Neuronal stem cell (in vitro differentiated cells): ENCODE data around the gene BCAS1.
A peak's percentile ranks its signal among the peaks of the same experiment; 100 is the strongest.

Source experiments
- DNase-seq: peaks from one replicate; pipeline ENCODE4 v3.0.0-alpha.2; 2013; ENCODE audit warnings: low spot score
- H2AFZ ChIP-seq: one replicate; pipeline ENCODE4 v1.6.1; 2013; ENCODE audit warnings: mild to moderate bottlenecking, low read length, inconsistent platforms
- H2AK5ac ChIP-seq: 2 replicates; pipeline ENCODE4 v1.6.1; 2013; ENCODE audit warnings: low read depth, mild to moderate bottlenecking, inconsistent platforms, low read length, moderate library complexity, mixed read lengths
- H2BK120ac ChIP-seq: 2 replicates; pipeline ENCODE4 v1.6.1; 2013; ENCODE audit warnings: low read depth, mild to moderate bottlenecking, inconsistent platforms, low read length, moderate library complexity, mixed read lengths
- H2BK12ac ChIP-seq: one replicate; pipeline ENCODE4 v1.6.1; 2013; ENCODE audit warnings: low read length, inconsistent platforms
- H2BK15ac ChIP-seq: 2 replicates; pipeline ENCODE4 v1.6.1; 2013; ENCODE audit warnings: mild to moderate bottlenecking, low read length, inconsistent platforms, mixed read lengths
- H2BK5ac ChIP-seq: one replicate; pipeline ENCODE4 v1.6.1; 2013; ENCODE audit warnings: inconsistent platforms, mild to moderate bottlenecking, low read length, moderate library complexity
- H3K14ac ChIP-seq: one replicate; pipeline ENCODE4 v1.6.1; 2013; ENCODE audit warnings: low read length, inconsistent platforms
- H3K18ac ChIP-seq: 2 replicates; pipeline ENCODE4 v1.6.1; 2013; ENCODE audit warnings: low read length, inconsistent platforms
- H3K23ac ChIP-seq: 2 replicates; pipeline ENCODE4 v1.6.1; 2013; ENCODE audit warnings: low read depth, mild to moderate bottlenecking, mixed read lengths, low read length, inconsistent platforms; ENCODE audit not compliant: poor library complexity
- H3K27ac ChIP-seq: replicated peaks from 3 replicates; pipeline ENCODE4 v1.5.1; 2013; ENCODE audit warnings: low read length, inconsistent platforms
- H3K27me3 ChIP-seq, 3 experiments: 2 replicates each; pipeline ENCODE4 v1.6.1; 2013; ENCODE audit warnings: low read length in 3 of 3, mild to moderate bottlenecking in 2 of 3, inconsistent platforms in 1 of 3, low read depth in 1 of 3, mixed read lengths in 1 of 3, moderate library complexity in 1 of 3; ENCODE audit not compliant: control insufficient read depth in 3 of 3, insufficient read depth in 3 of 3
- H3K36me3 ChIP-seq, 2 donors: replicated peaks in 1 of 2; 2 replicates each; pipeline ENCODE4 v1.6.1; 2013; ENCODE audit warnings: low read length in 2 of 2; ENCODE audit not compliant: control insufficient read depth in 2 of 2, insufficient read depth in 2 of 2
- H3K4ac ChIP-seq: 2 replicates; pipeline ENCODE4 v1.6.1; 2013; ENCODE audit warnings: inconsistent platforms, mild to moderate bottlenecking, low read length, moderate library complexity
- H3K4me1 ChIP-seq, 2 donors: 1 replicate in 1 of 2; 2 replicates in 1 of 2; pipeline ENCODE4 v1.6.1; 2013; ENCODE audit warnings: low read length in 2 of 2, low read depth in 1 of 2; ENCODE audit not compliant: control insufficient read depth in 2 of 2, insufficient read depth in 1 of 2
- H3K4me2 ChIP-seq: one replicate; pipeline ENCODE4 v1.6.1; 2013; ENCODE audit warnings: mild to moderate bottlenecking, low read length, inconsistent platforms; ENCODE audit not compliant: insufficient read depth, poor library complexity, severe bottlenecking
- H3K4me3 ChIP-seq, 2 donors: 2 replicates each; pipeline ENCODE4 v1.5.1; 2013; ENCODE audit warnings: low read length in 2 of 2, mild to moderate bottlenecking in 2 of 2, inconsistent platforms in 1 of 2, moderate library complexity in 1 of 2
- H3K79me1 ChIP-seq: one replicate; pipeline ENCODE4 v1.6.1; 2013; ENCODE audit warnings: low read depth, mild to moderate bottlenecking, inconsistent platforms, low read length, moderate library complexity
- H3K9ac ChIP-seq: one replicate; pipeline ENCODE4 v1.6.1; 2013; ENCODE audit warnings: mild to moderate bottlenecking, low read depth, low read length, inconsistent platforms; ENCODE audit not compliant: poor library complexity
- H3K9me3 ChIP-seq, 2 donors: replicated peaks in 1 of 2; 2 replicates each; pipeline versions ENCODE3 to v1.6.1; 2013; ENCODE audit warnings: low read length in 2 of 2, mild to moderate bottlenecking in 2 of 2, inconsistent platforms in 1 of 2, low read depth in 1 of 2, mixed read lengths in 1 of 2, moderate library complexity in 1 of 2; ENCODE audit not compliant: control insufficient read depth in 2 of 2, insufficient read depth in 1 of 2
- H4K8ac ChIP-seq: one replicate; pipeline ENCODE4 v1.6.1; 2013; ENCODE audit warnings: low read depth, mild to moderate bottlenecking, inconsistent platforms, low read length, moderate library complexity
- H4K91ac ChIP-seq: one replicate; pipeline ENCODE4 v1.6.1; 2013; ENCODE audit warnings: low read length, low read depth, mild to moderate bottlenecking, inconsistent platforms; ENCODE audit not compliant: poor library complexity
- WGBS, 2 donors: extraction: QIAGEN DNeasy Blood & Tissue Kit; methylation state at CpG; one replicate each; pipeline ENCODE4 v1.1.7; 2013; ENCODE audit warnings: missing lambda C conversion rate in 2 of 2, mixed read lengths in 1 of 2; ENCODE audit not compliant: insufficient read length in 2 of 2, insufficient replicate concordance in 1 of 2; ENCODE audit errors: extremely low coverage in 2 of 2; 5-methylcytosine and 5-hydroxymethylcytosine counted together

BCAS1 gene

GRCh38 chr20:53959911-53960578 is 110.3 kb downstream of the BCAS1 start:
- H2AFZ ChIP-seq = peak overlapping the region; percentile 14
- no peaks in the 10 kb centered on the region for H3K9me3 ChIP-seq
- no peak overlapping the region for H2BK5ac ChIP-seq
- no peak overlapping the region for H3K9ac ChIP-seq
- H3K18ac ChIP-seq = no peak overlapping the region
- no peak overlapping the region for H2BK15ac ChIP-seq
- no peak overlapping the region for H2BK120ac ChIP-seq
- WGBS, 2 donors = no CpG with 5 or more reads among the region's 6 CpGs
- H3K27ac ChIP-seq = no peak overlapping the region
- no peak overlapping the region for H3K23ac ChIP-seq
- H3K27me3 ChIP-seq = no peaks in the 10 kb centered on the region
- H3K14ac ChIP-seq = no peak overlapping the region
- H3K4me3 ChIP-seq = no peak overlapping the region
- H3K4me2 ChIP-seq = no peak overlapping the region
- no peak overlapping the region for H4K8ac ChIP-seq
- H2BK12ac ChIP-seq = no peak overlapping the region
- DNase-seq = no peak
- H3K4ac ChIP-seq = no peak overlapping the region
- peaks cover 4 to 11% of the 10 kb centered on the region in 2 donors for H3K4me1 ChIP-seq
- H3K36me3 ChIP-seq = no peaks in the 10 kb centered on the region
- H4K91ac ChIP-seq = no peak overlapping the region
- H3K79me1 ChIP-seq = no peaks in the 10 kb centered on the region
- H2AK5ac ChIP-seq = no peak overlapping the region

- Histone ChIP-seq H3K4me1 (peaks cover 4 to 11% of the 10 kb centered on the region in 2 donors), H3K27me3 (no peaks in the 10 kb centered on the region), H3K23ac (no peak overlapping the region), H3K36me3 (no peaks in the 10 kb centered on the region), H4K91ac (no peak overlapping the region), H2AK5ac (no peak overlapping the region), H3K9ac (no peak overlapping the region), H3K4ac (no peak overlapping the region), H3K79me1 (no peaks in the 10 kb centered on the region), H2BK15ac (no peak overlapping the region), H3K4me2 (no peak overlapping the region), H3K9me3 (no peaks in the 10 kb centered on the region), H3K4me3 (no peak overlapping the region), H3K14ac (no peak overlapping the region), H2BK5ac (no peak overlapping the region), H2BK12ac (no peak overlapping the region), H4K8ac (no peak overlapping the region), H2BK120ac (no peak overlapping the region), H2AFZ (no peak overlapping the region), H3K27ac (no peak overlapping the region), H3K18ac (no peak overlapping the region)
- no peak for DNase-seq
- WGBS, 2 donors = no CpG with 5 or more reads among the region's 5 CpGs
These were observed 112.1 kb downstream of the BCAS1 start for GRCh38 chr20:53958260-53958659.

GRCh38 chr20:53957451-53958172 is 112.8 kb downstream of the BCAS1 start:
- Histone ChIP-seq H3K27ac (no peak overlapping the region), H3K4me1 (peaks cover 4 to 11% of the 10 kb centered on the region in 2 donors), H2AK5ac (no peak overlapping the region), H3K4me3 (no peak overlapping the region), H2BK15ac (no peak overlapping the region), H2BK120ac (no peak overlapping the region), H3K4me2 (no peak overlapping the region), H3K4ac (no peak overlapping the region), H3K27me3 (no peaks in the 10 kb centered on the region), H4K8ac (no peak overlapping the region), H2BK12ac (no peak overlapping the region), H3K18ac (no peak overlapping the region), H3K79me1 (no peaks in the 10 kb centered on the region), H3K14ac (no peak overlapping the region), H2BK5ac (no peak overlapping the region), H4K91ac (no peak overlapping the region), H3K9me3 (peaks cover 0 to 2% of the 10 kb centered on the region in 2 donors), H3K23ac (no peak overlapping the region), H2AFZ (no peak overlapping the region), H3K36me3 (no peaks in the 10 kb centered on the region), H3K9ac (no peak overlapping the region)
- no CpG with 5 or more reads among the region's 2 CpGs for WGBS, 2 donors
- no peak for DNase-seq

GRCh38 chr20:53956013-53956715 is 114.2 kb downstream of the BCAS1 start:
- Histone ChIP-seq H3K27me3 (no peaks in the 10 kb centered on the region), H3K27ac (no peak overlapping the region), H4K8ac (no peak overlapping the region), H2BK120ac (no peak overlapping the region), H2BK15ac (no peak overlapping the region), H4K91ac (no peak overlapping the region), H3K4me3 (no peak overlapping the region), H3K4me2 (no peak overlapping the region), H3K9ac (no peak overlapping the region), H3K14ac (no peak overlapping the region), H3K4me1 (peaks cover 2 to 11% of the 10 kb centered on the region in 2 donors), H2BK12ac (no peak overlapping the region), H3K79me1 (no peaks in the 10 kb centered on the region), H2AK5ac (no peak overlapping the region), H3K23ac (no peak overlapping the region), H3K4ac (no peak overlapping the region), H2AFZ (no peak overlapping the region), H3K18ac (no peak overlapping the region), H2BK5ac (no peak overlapping the region), H3K36me3 (no peaks in the 10 kb centered on the region), H3K9me3 (peaks cover 2 to 4% of the 10 kb centered on the region in 2 donors)
- DNase-seq = no peak
- no CpG with 5 or more reads among the region's 4 CpGs for WGBS, 2 donors
